HG02678 (cell line): ENCODE measurements around the gene WSB2.
"Not testable (repeated sequence)": the region's sequence is repeated elsewhere in the genome, so short reads cannot be mapped to it uniquely, and the experiment has no call there.

Experiments
- ATAC-seq: cut with Tn5 transposase; IDR thresholded peaks from one replicate; pipeline ENCODE4 v1.9.1; 2021; ENCODE audit warnings: mild to moderate bottlenecking, moderate library complexity; ENCODE audit not compliant: unreplicated experiment

WSB2 gene

DNA sequence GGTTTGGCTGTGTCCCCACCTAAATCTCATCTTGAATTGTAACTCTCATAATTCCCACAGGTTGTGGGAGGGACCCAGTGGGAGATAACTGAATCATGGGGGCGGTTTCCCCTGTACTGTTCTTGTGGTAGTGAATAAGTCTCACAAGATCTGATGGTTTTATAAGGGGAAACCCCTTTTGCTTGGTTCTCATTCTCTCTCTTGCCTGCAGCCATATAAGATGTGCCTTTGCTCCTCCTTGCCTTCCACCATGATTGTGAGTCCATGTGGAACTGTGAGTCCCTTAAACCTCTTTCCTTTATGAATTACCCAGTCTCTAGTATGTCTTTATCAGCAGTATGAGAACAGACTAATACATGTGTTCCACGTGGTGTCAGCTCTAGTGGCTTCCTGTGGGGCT lies 61.2 kb downstream of the WSB2 start:
- not testable (repeated sequence) for ATAC-seq

DNA sequence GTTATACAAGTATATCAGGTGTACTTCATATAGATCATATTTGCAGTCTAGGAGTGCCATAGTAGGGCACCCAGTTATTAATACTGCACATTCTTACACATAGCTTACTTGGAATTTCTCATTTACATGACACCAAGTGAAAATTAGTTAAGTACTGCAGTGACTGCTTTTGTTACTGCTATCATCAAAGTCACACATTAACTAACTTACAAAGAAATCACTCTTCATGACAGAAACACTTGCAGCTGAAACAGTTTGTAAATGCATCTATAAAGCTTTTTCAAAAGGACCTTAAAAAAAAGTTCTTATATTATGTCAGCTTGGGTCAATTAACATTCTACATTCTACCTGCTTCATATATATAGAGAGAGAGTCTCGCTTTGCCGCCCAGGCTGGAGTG lies 62.3 kb downstream of the WSB2 start:
- ATAC-seq, result no peak

DNA sequence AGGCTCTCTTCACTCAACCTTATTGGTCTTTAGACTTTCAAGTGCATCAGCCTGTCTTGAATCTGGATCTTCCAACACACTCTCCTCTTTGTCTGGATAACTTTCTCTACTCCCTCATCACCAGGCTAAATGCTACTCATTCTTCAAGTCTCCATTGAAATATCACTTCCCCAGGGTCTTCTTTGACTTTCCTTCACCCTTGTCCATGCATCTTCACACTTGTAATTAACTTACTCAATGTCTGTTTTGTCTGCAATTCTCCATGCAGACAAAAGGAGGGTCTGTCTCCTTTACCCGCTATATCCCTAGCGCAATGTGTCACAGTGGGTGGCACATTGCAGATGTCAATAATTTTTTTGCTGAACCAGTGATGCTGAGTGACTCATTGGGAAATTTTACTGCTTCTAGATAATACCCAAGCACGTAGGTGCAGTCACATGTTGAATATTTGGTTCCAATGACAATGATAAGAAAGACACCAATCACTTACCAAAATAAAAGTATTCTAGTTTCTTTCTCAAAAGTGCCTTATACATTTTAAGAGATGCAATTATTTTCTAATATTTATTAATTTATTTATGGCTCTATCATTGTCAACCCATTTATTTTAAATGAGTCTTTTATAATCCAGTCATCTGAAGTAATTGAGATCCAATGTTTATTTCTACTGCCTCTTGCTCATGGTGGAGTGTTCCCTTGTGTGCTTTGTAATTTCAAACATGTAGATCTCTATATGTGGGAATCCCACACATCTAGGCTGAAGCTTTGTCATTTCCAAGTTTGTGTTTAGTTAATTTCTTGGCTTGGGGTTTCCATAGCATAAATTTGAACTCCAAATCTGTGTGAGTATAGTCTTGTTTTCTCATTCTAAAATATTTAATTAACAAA lies 66.2 kb downstream of the WSB2 start:
- no peak for ATAC-seq

DNA sequence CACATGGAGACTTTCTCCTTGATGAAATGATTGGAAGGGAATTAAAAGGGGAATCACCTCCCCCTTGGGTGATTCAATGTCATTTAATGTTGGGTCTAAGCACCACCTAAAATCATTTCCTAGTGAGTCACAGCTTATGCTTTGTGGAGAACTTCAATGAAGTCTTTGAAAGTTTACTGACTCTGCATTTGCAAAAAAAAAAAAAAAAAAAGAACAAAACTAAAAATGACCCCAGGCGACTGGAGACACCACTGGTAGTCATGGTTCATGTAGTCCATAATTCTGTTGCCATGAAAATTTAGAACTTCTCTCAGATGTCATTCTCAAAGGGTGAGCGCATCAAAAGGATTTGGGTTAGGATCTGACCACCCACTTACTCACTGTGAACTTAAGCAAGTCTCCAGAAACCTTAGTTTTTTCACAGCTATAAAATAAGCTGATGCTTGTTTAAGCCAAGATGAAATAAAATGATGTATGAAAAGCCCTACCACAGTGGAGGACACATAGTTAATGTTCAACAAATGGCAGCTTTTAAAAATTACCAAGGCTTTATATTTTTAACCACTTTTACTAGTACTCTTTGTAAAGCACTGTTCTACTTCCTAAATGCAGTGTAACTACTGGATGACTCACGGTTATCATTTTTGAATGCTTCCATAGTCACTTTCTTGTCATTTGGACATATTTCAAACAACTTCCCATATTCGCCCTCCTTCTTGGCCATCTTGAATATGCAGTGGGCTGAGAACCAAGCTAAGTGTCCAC lies 74.1 kb downstream of the WSB2 start:
- ATAC-seq, result no peak

DNA sequence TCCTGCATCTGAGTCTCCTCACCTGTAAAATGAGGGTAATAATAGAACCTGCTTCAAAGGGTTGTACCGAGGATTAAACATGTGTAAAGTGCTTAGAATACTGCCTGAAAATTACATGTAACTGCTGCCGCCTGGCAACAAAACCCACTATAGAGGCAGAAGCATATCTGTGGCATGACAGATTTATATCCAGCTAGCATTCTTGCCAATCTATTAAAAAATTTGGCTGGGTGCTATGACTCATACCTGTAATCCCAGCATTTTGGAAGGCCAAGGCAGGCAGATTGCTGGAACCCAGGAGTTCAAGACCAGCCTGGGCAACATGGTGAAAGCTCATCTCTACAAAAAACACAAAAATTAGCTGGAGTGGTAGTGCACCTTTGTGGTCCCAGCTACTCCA lies 75.8 kb downstream of the WSB2 start:
- ATAC-seq, result no peak
